GM19452 (cell line): ENCODE results near the gene EXTL1.

Experiments used
- ATAC-seq: cut with Tn5 transposase; IDR thresholded peaks from one replicate; pipeline ENCODE4 v1.9.1; 2021; ENCODE audit not compliant: unreplicated experiment

The EXTL1 gene

GRCh38 chr1:26022404-26022779 is 817 bp downstream of the EXTL1 start:
- ATAC-seq, result no peak

- no peak for ATAC-seq
Measured at GRCh38 chr1:26023009-26023408, 1.4 kb downstream of the EXTL1 start.

DNA sequence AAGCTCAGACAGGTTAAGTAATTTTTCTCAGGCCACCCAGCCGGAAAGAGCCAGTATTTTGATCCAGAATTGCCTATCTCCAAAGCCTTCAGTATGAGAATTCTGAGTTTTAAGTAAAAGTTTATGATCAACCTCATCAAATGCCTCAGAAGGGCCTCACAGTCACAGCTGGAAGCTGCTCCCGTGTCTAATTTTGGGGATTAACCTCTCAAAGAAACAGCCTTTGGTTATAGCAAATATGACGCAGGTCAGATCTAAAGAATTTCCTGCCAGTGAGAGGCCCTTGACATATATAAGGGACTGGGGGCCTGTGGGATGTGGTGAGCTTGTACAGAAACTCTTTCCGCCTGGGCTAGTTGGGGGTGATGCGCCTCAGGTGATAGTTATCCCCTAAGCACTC is 2.3 kb downstream of the EXTL1 start:
- ATAC-seq, result no peak

GRCh38 chr1:26025060-26025459 is 3.5 kb downstream of the EXTL1 start:
- no peak for ATAC-seq

DNA sequence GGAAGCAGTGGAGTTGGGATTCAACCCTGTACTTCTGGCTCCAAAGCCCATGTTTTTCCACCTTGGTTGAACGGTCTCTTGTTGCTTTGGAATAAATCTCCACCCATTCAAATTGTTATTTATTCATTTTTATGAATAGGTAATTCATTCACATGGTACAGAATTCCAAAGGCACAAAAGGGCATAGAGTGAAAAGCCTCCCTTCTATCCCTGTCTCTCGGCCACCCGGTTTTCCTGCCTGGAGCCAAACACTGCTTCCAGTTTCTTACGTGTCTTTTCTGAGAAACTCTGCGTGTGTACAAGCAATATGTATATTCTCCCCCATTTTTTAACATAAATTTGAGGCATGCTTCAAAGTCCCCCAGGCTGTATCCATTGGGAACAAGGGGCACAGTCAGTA is 3.9 kb downstream of the EXTL1 start:
- ATAC-seq, result no peak

DNA sequence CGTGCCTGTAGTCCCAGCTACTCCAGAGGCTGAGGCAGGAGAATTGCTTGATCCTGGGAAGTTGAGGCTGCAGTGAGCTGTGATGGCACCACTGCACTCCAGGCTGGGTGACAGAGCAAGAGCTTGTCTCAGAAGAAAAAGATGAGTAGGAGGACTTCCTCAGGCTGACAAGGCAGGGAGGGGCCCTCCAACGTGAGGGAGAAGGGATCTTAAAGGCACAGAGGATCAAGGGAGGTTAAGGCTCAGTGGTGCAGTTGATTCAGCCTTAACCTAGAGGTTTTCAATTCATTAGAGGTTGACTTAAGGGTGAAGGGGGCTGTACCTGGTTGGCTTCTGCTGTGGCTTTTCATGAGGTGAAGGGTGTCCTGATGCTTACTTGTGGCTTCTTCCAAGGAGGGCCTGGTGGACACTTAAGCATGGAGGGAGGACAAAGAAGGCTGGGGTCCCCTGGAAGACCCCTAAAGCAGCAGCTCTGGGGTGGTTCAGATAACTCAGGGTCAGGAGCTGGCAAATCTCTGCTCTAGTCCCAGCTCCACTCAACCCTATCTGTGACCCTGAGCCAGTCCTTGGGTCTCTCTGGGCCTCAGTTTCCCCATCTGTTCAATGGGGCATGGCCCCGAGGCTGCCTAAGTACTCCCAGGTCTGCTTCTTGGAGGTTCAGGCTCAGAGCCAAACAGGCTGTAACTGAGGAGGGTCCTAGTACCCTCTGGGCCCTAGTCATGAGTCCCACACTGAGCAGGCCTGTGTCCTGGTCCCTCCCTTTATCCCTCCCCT is 6.3 kb downstream of the EXTL1 start:
- ATAC-seq, result no peak

GRCh38 chr1:26028490-26028980 is 7.0 kb downstream of the EXTL1 start:
- ATAC-seq, result no peak

DNA sequence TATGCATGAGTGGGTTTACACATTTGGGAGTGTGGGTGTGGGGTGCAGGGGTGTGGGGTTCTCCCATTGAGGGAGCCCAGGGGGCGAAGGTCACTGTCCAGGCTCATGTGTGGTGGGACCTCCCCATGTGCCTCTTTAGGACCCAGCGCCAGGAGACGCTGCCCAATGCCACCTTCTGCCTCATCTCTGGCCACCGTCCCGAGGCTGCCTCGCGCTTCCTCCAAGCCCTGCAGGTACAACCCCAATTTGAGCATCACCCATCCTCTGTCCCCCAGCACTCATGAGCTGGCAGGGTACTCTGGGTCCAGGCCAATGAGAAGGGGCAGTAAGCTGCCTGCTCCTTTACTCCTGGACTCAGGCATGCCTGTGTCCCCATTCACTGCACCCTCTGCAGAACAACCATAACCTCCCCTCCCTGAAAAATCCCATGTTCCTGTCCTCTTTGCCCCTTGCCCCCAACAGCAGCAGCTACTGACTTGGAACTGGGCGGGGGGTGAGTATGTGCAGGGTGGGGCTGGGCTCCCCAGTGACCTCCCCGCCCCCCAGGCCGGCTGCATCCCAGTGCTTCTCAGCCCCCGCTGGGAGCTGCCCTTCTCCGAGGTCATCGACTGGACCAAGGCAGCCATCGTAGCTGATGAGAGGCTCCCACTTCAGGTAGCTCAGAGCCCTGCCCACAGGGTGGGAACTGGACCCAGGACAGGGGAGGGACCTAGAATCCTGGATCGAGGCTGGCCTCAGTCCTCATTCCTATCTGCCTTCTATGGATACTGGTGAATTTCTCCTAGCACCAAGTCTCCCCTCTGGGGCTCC is 7.7 kb downstream of the EXTL1 start:
- ATAC-seq, result no peak

GRCh38 chr1:26029864-26030481 is 8.4 kb downstream of the EXTL1 start:
- no peak for ATAC-seq

GRCh38 chr1:26031196-26031595 is 9.6 kb downstream of the EXTL1 start:
- ATAC-seq, result no peak

DNA sequence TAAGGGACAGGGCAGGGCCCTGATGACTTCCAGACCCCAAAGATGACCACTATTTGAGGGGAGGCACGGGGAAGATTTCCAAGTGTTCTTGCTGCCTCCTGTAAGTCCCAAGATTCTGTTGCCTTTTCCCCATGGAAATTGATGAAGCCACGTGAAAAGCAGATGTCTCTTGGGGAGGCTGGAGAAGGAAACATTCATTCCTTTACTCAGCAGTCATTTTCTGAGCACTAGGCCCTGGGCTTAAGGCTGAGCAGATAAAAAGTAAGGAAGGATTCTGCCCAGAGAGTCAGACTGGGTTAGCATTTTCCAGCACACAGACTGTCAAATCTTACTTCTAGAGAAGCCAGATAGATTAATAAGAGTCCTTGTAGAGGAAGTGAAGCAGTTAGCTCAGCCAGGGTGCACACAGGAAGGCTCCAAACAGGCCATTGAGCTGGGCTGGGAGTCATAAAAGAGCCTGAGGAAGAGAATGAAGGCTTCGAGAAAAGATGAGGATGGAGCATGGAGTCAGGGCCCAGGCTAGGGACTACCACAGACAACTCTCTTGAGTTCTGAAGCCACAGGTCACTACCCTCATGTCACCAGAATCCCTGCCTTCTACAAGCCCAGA is 10.1 kb downstream of the EXTL1 start:
- no peak for ATAC-seq

- no peak for ATAC-seq
Measured at GRCh38 chr1:26032656-26033357, 11.2 kb downstream of the EXTL1 start.

DNA sequence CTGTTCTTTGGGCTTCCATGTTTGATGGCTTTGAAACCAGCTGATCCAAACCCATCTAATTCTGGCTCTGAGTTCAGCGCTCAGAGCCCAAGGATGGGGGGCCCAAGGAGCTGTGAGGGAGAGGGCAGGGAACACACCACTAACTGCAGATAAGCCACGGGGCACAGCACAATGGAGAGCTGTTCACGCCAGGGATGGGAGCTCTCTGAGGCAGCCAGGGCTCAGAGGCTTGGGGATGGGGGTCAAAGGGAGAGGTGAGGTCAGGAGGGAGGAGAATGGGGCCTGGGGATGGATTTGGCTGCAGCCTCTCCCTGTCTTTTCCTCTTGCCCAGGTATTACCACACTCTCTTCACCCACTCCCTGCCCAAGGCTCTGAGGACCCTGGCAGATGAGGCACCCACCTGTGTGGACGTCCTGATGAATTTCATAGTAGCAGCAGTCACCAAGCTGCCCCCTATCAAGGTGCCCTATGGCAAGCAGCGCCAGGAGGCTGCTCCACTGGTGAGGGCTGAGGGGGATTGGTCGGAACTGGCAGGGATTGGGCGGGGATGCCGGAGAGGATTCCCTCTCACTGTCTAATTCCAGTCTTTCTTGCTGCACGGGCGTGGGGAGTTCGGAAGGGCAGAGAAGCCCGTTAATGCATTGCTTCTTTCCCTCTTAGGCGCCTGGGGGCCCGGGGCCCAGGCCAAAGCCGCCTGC is 13.1 kb downstream of the EXTL1 start:
- ATAC-seq, result no peak

DNA sequence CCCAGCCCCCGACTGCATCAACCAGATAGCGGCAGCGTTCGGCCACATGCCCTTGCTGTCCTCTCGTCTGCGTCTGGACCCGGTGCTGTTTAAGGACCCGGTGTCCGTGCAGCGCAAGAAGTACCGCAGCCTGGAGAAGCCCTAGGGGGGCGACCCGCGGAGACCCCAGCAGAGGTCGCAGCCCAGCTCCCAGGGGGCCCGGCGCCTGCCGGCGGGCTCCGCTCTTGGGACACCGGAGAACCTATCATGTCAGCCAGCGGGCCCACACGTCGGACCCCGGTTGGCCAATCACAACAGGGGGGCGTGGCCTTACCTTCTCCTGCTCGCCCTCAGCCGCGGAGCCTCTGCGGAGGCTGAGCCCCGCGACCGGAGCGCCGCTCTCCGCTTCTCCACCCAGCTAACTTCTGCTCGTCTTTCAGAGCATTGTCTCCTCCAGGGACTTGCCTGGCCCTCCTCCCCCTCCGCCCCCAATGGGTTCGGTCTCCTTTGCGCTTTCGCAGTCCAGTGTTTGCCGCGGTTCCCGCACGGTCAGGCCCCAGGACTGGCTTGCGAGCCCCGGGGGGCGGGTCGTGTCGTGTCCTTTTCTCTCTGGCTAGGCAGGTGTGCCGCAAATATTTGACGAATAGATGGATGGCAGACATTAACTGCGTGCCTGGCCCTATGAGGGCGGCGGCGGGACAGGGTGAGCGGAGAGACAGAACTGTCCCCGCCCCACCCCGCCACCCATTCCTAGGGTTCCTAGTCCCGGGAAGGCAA is 13.8 kb downstream of the EXTL1 start:
- peak; percentile 86 for ATAC-seq

DNA sequence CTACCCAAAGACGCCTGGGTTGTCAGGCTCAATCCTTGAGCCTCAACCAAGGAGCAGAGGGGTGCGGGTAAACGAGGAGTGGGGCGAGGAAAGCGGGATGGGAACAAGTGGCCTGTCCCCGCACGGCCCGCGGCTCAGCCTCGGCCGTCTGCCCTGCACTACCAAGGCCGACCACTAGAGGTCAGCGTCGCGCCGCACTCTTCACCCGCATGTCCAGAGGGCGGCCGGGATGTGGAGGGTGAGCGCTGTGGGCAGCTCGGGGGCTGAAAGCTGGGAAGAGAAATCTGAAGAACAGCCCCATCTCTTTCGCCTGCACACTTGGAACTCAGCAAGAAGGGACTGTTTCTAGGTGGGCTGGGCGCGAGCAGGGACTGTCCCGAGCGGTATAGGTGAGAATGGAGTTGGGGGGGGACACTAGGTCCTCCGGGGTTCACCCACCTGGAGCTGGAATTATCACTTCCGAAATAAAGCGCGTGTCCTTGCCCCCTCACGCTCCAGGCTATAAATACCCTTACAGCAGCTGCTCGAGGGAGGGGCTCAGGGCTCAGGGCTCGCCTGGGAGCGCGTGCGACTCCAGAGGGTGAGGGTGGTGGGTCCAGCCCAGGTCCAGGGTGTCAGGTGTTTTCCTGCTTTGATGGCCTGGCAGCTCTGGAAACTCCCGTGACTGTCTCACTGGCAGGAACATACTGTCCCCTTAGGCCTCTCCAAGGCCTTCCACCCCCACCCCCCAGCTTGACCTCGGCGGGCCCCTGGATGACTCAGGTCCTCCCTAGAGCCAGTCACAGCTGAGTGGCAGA is 14.6 kb downstream of the EXTL1 start:
- ATAC-seq, result peak; percentile 60

DNA sequence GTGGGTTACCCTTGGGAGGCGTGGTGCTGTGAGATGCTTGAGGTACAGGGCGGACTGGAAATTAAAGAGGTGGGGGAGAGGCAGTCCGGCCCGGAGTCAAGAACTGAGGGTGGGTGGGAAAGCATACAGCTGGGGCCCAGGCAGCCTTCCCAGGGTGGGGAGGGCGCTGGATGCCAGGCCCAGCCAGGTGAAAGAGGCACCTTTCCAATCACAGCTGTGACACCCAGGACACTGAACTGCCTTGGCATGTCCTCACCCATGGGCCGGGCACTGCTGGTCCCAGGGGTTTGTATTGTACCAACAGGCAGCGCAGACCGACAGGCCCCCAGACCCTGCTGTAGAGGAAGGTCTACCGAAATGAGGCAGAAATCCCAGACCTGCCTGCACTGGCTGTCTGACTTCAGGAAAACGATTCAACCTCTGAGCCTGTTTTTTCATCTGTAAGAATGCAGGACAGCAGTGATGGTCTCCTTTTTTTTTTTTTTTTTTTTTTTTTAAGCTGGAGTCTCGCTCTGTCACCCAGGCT is 15.2 kb downstream of the EXTL1 start:
- no peak for ATAC-seq

GRCh38 chr1:26037904-26038303 is 16.3 kb downstream of the EXTL1 start:
- no peak for ATAC-seq

GRCh38 chr1:26038477-26038876 is 16.9 kb downstream of the EXTL1 start:
- no peak for ATAC-seq
